ENCODE results near the gene TTC38. TPM values are rescaled to one million over a fixed set of nuclear protein-coding genes. Genes with fewer than 3 reads are reported as not detected.

The TTC38 gene
- total RNA-seq, 1 donor from 2014 or later, result 9.8 TPM

GRCh38 chr22:46278656-46279645 is 11.1 kb downstream of the TTC38 start:
- H3K27me3 Mint-ChIP-seq, result no peaks in the 10 kb centered on the region
- no peak for ATAC-seq (ENCODE audit: low read depth)
- peaks cover 21% of the 10 kb centered on the region for H3K4me1 Mint-ChIP-seq
- H3K9me3 Mint-ChIP-seq, result no peaks in the 10 kb centered on the region
- no peak overlapping the region for H3K4me3 Mint-ChIP-seq
- H3K27ac Mint-ChIP-seq, result no peak overlapping the region
- DNase-seq, result no peak
- H3K36me3 Mint-ChIP-seq (ENCODE audit: low read depth), result peaks cover 27% of the 10 kb centered on the region
- POLR2A ChIA-PET, result no interaction called here
- intact Hi-C loops (cut with micrococcal nuclease), result no loop called here
- CTCF ChIA-PET, result no interaction called here
- TF ChIP-seq CTCF (IDR thresholded peaks at IDR 0.05), result no peak

GRCh38 chr22:46280063-46280817 is 12.4 kb downstream of the TTC38 start:
- H3K27ac Mint-ChIP-seq, result no peak overlapping the region
- peaks cover 32% of the 10 kb centered on the region for H3K36me3 Mint-ChIP-seq (ENCODE audit: low read depth)
- no peak for DNase-seq
- intact Hi-C loops (cut with micrococcal nuclease), result no loop called here
- CTCF ChIA-PET, result interaction anchor here (1.1 kb wide), 1 partner anchor 16 kb away, joined by 4 read pairs; the partner anchor contains the start of gene GTSE1
- H3K4me1 Mint-ChIP-seq, result peaks cover 21% of the 10 kb centered on the region
- H3K9me3 Mint-ChIP-seq, result no peaks in the 10 kb centered on the region
- ATAC-seq (ENCODE audit: low read depth), result no peak
- no peak for TF ChIP-seq CTCF (IDR thresholded peaks at IDR 0.05)
- H3K4me3 Mint-ChIP-seq, result no peak overlapping the region
- POLR2A ChIA-PET, result interaction anchor here (0.9 to 1.1 kb wide), 3 partner anchors 9 to 55 kb away, joined by 3 read pairs; partner anchors contain the start of gene TRMU
- no peaks in the 10 kb centered on the region for H3K27me3 Mint-ChIP-seq

GRCh38 chr22:46280999-46281623 is 13.3 kb downstream of the TTC38 start:
- no peak for TF ChIP-seq CTCF (IDR thresholded peaks at IDR 0.05)
- ChIA-PET POLR2A (interaction anchor here (0.6 to 1.1 kb wide), 4 partner anchors 8 to 54 kb away, joined by 3 read pairs; partner anchors contain the start of genes CDPF1 and TRMU), CTCF (interaction anchor here (1.1 kb wide), 1 partner anchor 15 kb away, joined by 4 read pairs; the partner anchor contains the start of gene GTSE1)
- Mint-ChIP-seq H3K4me3 (no peak overlapping the region), H3K9me3 (no peaks in the 10 kb centered on the region), H3K36me3 (ENCODE audit: low read depth) (peaks cover 25% of the 10 kb centered on the region), H3K4me1 (peaks cover 21% of the 10 kb centered on the region), H3K27ac (no peak overlapping the region), H3K27me3 (no peaks in the 10 kb centered on the region)
- peak; percentile 76 for ATAC-seq (ENCODE audit: low read depth)
- intact Hi-C loops (cut with micrococcal nuclease), result loop anchor here (1.0 kb wide), 1 partner anchor 13 kb away; the partner anchor contains the start of gene TTC38
- no peak for DNase-seq

GRCh38 chr22:46281866-46282678 is 14.3 kb downstream of the TTC38 start:
- POLR2A ChIA-PET, result no interaction called here
- peaks cover 24% of the 10 kb centered on the region for H3K36me3 Mint-ChIP-seq (ENCODE audit: low read depth)
- DNase-seq (no peak), ATAC-seq (ENCODE audit: low read depth) (no peak)
- CTCF ChIA-PET, result no interaction called here
- no peaks in the 10 kb centered on the region for H3K9me3 Mint-ChIP-seq
- peaks cover 30% of the 10 kb centered on the region for H3K4me1 Mint-ChIP-seq
- intact Hi-C loops (cut with micrococcal nuclease), result loop anchor here (1.0 kb wide), 1 partner anchor 14 kb away; the partner anchor contains the start of gene TTC38
- no peaks in the 10 kb centered on the region for H3K27me3 Mint-ChIP-seq
- H3K27ac Mint-ChIP-seq, result no peak overlapping the region
- H3K4me3 Mint-ChIP-seq, result no peak overlapping the region
- no peak for TF ChIP-seq CTCF (IDR thresholded peaks at IDR 0.05)

Data from activated B cell treated with CpG ODN at 0.5 μM for 24 hours (primary cell).